Activated CD4-positive, alpha-beta T cell treated with anti-CD3 and anti-CD28 coated beads, Interleukin-2, amount 50 U/mL, for 48 hours (primary cell): ENCODE measurements around the gene STK10.

Source experiments
- DNase-seq, 2 experiments: peaks; one replicate each; pipeline ENCODE4 v3.0.0-alpha.2; 2020

The STK10 gene

DNA sequence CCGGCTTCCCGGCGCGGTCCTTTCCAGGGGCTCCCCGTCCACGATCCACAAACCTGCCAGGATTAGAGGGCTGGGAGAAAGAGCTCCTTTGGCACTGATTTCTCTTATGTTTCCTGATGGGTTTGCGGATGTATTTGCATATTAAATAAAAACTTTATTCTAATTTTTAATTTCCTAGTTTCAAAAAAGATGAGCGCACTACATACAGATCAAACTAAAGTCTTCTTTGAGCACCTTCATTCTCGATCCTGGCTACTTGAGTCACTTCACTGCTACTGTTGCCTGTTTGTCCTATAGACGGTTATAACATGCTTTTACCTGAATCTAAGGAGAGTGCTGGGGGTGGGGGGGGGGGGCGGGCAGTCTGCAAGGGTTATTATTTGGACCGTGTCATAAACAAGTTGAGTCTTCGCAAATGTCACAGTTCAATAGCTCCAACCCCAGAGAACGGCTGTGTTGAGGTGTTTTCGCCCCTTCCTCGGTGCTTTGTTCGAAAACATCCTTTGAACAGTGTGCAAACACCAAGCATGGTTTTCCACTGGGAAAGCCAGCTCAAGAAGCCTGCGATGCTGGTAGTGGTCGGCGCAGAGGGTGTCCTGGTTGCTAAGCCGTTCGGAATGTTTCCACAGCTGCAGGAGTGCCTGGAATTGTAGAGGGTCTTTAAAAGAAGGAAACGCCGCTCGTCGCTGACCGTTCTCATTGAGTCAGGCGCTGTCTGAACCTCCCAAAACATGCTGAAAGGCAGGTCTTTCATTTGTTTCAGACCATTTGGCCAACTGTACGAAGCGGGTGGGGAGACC lies 1.1 kb upstream of the STK10 start:
- DNase-seq: no peak

- DNase-seq: peak; percentile 75 to 81
Observed at GRCh38 chr5:172187118-172188032, 649 bp downstream of the STK10 start.

GRCh38 chr5:172186114-172186695 lies 1.8 kb downstream of the STK10 start:
- DNase-seq: no peak

- no peak for DNase-seq
Observed at GRCh38 chr5:172185096-172185461, 2.9 kb downstream of the STK10 start.

DNA sequence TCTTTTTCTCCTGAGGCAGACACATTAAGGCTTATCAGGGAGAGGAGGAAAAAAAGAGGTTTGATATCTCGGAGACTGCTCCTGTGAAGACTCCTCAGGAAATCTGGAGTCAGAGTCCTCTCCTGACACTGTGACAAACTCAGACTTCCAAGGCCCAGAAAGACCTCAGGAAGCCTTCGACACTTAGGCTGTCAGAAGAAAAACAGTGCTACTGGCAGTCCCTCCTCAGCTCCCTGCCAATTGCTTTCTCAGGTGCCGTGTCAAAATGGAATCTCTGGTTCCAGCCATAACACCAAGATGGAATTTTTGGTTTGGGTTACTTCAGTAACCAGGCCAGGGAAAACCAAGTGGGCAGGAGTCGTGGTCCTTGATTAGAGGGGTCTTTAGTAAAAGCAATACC lies 4.1 kb downstream of the STK10 start:
- DNase-seq: no peak

DNA sequence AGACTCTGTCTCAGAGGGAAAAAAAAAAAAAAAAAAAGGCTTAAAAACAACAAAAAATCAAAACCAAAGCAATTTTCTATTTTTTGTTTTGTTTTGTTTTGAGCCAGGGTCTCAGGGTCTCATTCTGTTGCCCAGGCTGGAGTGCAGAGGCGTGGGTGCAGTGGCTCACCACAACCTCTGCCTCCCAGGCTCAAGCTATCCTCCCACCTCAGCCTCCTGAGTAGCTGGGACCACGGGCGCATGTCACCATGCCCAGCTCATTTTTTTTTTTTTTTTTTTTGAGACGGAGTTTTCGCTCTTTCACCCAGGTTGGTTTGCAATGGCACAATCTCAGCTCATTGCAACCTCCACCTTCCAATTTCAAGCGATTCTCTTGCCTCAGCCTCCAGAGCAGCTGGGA lies 5.7 kb downstream of the STK10 start:
- no peak for DNase-seq

- no peak for DNase-seq
Observed at GRCh38 chr5:172180936-172181335, 7.1 kb downstream of the STK10 start.

DNA sequence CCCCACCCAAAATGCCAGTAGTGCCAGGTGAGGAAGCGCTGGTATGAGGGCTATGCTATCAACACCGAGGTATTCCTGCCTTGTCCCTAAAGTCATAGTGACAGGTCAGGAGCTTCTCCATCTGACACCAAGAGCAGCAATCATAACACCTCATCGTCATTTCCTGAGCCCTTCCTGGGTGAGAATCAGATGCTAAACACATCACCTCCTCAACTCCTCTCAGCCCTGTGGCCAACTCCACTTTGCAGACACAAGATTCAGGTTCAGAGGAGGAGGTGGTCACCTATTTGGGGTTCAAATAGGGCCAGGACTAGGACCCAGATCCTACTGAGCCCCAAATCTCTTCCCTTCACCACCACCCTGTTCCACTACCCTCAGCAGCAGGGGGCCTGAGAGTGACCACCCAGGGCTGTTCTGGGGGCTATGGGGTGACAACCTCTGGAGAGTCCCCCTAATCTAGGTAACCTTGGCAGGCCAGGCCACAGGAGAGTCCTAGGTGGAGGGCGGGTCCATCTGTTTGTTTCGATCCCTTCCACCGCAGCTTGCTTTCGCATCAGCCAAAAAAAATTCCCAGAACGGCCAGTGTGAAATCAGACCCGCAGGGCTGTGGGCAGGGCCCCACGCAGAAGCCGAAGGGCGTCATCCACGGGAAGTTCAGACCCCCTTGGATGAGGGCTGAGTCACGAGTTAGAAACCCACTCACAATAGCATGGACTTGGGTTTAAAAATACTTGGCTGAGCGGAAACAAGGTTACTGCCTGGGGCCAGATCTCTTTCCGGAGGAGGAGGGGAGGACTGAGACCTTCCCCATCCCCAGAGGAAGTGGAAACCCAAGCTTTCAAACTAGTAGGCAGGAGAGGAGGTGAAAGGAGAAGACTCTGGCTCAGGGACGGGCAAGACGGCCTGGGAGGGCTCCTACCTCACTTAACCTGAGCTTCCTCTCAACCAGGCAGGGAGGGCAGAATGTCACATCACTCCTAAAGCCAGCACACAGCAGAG lies 8.7 kb downstream of the STK10 start:
- DNase-seq: peak; percentile 50 to 67

GRCh38 chr5:172178301-172178987 lies 9.6 kb downstream of the STK10 start:
- DNase-seq: peak in 1 of 2 experiments; percentile 44

DNA sequence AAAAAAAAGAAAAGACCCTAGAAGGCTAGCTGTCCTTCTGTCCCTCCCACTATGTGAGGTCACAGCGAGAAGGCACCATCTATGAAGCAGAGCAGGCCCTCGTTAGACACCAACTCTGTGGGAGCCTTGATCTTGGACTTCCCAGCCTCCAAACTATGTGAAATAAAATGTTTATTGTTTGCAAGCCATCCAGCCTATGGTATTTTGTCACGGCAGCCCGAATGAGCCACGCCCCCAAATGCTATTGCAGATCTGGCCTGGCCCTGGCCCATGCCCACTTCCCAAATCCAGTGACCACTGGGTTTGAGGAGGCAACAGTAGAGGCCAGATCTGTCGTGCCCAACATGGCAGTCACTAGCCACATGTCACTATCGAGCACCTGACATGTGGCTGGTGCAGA lies 10.8 kb downstream of the STK10 start:
- no peak for DNase-seq

GRCh38 chr5:172175263-172175719 lies 12.7 kb downstream of the STK10 start:
- DNase-seq: peak; percentile 92

- DNase-seq: peak; percentile 86 to 91
Observed at GRCh38 chr5:172173564-172174153, 14.4 kb downstream of the STK10 start.

- no peak for DNase-seq
Observed at GRCh38 chr5:172172912-172173563, 15.0 kb downstream of the STK10 start.

GRCh38 chr5:172171118-172171517 lies 16.9 kb downstream of the STK10 start:
- no peak for DNase-seq

DNA sequence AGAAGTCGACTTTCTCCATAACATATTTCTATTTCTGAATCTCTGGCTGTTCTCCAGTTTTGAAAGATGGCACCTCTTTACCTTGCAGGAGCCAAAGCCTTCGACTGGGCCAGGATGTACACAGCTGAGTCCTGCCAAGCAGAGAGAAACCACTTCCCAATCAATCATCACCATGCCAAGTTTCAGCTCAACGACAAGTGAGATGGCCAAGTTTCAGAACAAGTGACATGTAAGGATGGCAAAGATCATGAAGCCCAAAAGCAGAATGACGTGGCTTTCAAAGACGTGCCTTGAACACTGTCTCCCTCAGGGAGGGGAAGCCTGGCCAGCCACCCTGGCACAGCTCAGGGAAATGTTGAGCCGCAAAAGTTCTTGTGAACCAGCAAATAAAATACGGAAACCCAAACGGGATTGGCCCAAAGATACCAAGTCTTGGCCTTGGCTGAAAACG lies 17.7 kb downstream of the STK10 start:
- DNase-seq: no peak

GRCh38 chr5:172169216-172169615 lies 18.8 kb downstream of the STK10 start:
- DNase-seq: no peak

DNA sequence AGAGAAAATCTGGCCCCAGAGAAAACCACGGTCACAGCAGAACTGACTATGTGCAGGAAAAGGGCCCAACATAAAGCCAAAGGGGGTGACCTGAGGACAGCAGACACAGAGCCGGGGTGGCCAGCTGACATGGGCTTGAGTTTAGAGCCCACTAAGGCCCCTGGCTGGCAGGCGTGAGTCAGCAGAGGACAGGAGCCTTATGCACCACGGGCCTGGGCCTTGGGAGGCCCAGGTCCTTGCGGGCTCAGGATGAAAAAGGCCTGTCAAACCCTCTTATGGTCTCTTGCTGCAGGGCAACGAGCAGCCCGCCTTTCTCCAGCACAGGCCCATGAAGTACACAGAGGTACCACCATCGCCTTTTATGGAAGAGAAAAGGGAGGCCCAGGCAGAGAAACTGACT lies 19.7 kb downstream of the STK10 start:
- no peak for DNase-seq

- DNase-seq: no peak
Observed at GRCh38 chr5:172167895-172168294, 20.1 kb downstream of the STK10 start.

- no peak for DNase-seq
Observed at GRCh38 chr5:172166030-172166826, 21.8 kb downstream of the STK10 start.

GRCh38 chr5:172165465-172165864 lies 22.6 kb downstream of the STK10 start:
- DNase-seq: no peak
